HPDE6-E6E7 (cell line): ENCODE results near the gene MAIP1.
A peak's percentile ranks its signal among the peaks of the same experiment; 100 is the strongest.

Experiments
- DNase-seq: peaks from one replicate; pipeline ENCODE4 v3.0.0; 2011; ENCODE audit warnings: missing footprints; ENCODE audit errors: extremely low spot score

MAIP1 gene

GRCh38 chr2:199950396-199950795 lies 5.0 kb upstream of the MAIP1 start:
- DNase-seq, result no peak

DNA sequence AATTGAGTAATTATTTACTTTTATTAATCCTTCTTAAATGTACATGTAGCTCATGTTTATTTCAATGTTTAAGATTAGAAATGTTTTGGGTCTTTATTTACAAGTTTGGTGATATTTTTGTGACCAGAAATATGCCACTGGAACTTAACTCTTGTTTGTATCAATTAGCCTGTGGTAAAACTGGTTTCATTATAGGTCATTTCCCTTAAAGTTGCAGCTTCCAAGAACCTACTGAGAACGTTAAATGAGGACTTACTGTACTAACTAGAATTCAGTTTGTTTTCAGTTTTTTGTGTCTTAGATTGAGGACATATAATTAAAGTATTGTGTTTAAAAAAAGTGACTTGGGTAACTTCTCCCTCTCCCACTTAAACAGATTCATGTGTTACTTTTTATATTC lies 4.4 kb upstream of the MAIP1 start:
- DNase-seq, result no peak

DNA sequence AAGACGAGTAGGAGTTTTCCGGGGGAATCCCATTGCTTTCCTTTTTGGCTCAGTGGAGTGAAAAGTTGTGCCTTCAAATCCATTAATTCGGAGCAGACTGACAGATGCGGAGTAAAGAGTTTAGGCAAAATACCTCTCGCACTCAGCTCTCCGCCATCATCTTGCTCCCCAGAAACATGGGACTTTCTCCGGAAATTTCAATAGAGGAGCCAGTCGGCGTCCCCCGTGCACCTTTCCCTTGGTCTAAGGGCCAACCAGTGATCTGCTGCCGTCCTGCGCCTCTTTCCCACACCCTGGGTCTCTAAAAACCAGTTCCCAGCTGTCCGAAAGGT lies 409 bp upstream of the MAIP1 start:
- DNase-seq, result no peak

DNA sequence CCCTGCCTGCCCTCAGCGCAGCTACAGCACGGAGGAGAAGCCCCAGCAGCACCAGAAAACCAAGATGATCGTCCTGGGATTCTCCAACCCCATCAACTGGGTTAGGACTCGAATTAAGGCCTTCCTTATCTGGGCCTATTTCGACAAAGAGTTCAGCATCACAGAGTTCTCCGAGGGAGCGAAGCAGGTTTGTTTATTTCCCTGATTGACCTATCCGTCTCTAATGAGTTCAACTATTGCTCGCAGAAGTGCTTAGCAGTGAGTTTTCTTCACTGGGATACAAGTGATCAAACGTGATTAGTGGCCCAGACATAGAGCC lies 639 bp downstream of the MAIP1 start:
- no peak for DNase-seq

DNA sequence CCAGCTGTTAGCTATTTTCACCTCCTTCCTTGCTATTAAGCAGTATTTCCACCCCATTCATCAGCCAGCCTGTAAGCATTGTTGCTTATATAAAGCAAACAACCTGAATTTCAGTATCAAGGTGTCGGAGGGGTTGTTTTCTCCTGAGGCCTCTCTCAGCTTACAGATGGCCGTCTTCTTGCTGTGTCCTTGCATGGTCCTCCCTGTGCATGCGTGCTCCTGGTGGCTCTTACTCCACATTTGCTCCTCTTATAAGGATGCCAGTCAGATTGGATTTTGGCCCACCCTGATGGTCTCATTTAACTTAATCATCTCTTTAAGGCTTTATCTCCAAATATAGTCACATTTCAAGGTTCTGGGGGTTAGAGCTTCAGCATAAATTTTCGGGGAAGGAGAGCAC lies 2.6 kb downstream of the MAIP1 start:
- no peak for DNase-seq

- no peak for DNase-seq
Measured at GRCh38 chr2:199962203-199962602, 6.8 kb downstream of the MAIP1 start.

GRCh38 chr2:199966405-199966804 lies 11.0 kb downstream of the MAIP1 start:
- DNase-seq, result no peak

DNA sequence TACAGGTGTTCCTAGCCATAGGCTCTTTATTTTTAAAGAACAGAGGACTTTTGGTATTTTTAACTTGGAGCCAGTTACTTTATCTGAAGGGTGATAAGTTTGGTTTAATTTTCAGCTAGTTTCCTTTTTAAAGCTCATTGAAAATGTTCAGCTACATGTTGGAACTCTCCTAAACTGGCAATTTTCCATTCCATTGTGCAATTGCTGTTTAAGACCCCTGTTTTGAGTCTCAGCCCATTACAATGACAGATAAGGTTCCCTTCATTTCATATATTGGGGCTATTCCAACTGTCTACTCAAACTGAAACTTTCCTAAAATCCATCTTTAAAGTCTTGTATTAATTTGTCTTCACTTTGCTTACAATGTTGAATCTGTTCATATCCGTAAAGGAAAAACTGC lies 11.6 kb downstream of the MAIP1 start:
- DNase-seq, result no peak

- no peak for DNase-seq
Measured at GRCh38 chr2:199968126-199968525, 12.7 kb downstream of the MAIP1 start.

DNA sequence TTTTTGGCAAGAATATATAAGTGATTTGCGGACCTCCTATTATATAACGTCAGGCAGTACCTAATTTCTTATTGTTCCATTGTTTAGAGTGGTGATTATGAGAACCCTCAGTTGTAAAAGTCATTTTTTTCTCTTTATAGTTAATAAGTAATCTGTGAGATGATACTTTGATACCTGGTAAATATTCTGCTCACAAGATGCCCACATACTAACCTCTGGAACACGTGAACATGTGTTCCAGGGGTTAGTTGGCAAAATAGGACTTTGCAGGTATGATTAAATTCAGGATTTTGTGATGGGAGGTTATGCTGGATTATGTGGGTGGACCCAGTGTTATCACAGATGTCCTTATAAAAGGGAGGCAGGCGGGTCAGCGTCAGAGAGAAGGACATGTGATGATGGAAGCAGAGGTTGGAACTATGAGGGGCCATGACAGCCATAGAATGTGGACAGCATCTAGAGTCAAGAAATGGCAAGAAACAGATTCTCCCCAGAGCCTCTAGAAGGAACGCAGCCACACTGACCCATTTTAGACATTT lies 16.8 kb downstream of the MAIP1 start:
- DNase-seq, result no peak

- DNase-seq, result no peak
Measured at GRCh38 chr2:199973703-199974102, 18.3 kb downstream of the MAIP1 start.

DNA sequence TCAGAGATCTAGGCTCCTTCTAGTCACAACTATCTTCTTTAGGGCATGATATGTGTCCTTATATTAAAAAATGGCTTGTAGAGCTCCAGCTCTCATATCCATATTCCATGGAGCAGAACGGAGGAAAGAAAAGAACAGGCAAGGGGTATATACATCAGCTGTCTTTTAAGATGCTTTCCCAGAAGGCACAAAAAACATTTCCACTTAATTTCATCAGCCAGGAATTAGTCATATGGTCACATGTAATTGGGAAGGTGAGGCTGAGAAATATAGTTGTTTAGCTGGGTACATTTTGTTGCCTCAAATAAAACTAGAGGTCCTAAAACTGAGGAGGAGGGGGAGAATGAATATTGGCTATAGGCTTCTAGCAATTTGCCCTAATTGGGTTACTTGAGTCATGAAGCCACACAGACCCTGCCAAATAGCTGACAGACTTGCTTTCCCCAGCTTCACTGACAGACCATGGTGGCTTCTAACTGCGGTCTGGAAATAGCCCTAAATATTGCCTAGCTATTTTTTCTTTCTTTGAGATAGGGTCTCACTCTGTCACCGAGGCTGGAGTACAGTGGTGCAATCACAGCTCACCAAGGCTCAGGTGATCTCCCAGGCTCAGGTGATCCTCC lies 20.0 kb downstream of the MAIP1 start:
- DNase-seq, result no peak

GRCh38 chr2:199977984-199978415 lies 22.6 kb downstream of the MAIP1 start:
- peak; percentile 71 for DNase-seq

DNA sequence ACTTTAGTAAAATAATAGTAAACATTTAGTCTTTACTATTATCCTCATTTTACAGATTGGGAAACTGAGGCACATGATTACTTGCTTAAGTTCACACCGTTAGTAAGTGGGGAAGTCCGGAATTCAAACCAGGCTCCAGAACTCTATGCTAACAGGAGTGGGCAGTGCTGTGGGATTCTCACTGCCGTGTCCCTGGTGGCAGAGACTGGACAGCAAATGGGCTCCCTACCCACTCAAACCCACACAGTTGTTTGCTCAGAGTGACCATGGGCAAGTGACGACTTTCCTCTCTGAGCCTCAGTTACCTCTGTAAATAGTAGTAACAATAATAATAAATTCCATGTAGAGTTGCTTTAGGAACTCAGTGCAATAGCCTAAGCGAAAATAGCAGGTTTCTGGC lies 24.0 kb downstream of the MAIP1 start:
- DNase-seq, result no peak

GRCh38 chr2:199979832-199980628 lies 24.6 kb downstream of the MAIP1 start:
- DNase-seq, result peak; percentile 48

- no peak for DNase-seq
Measured at GRCh38 chr2:199982126-199982843, 26.9 kb downstream of the MAIP1 start.

- DNase-seq, result no peak
Measured at GRCh38 chr2:199983534-199983933, 28.2 kb downstream of the MAIP1 start.

- DNase-seq, result no peak
Measured at GRCh38 chr2:199984159-199984558, 28.8 kb downstream of the MAIP1 start.

- DNase-seq, result no peak
Measured at GRCh38 chr2:199984755-199985154, 29.4 kb downstream of the MAIP1 start.

DNA sequence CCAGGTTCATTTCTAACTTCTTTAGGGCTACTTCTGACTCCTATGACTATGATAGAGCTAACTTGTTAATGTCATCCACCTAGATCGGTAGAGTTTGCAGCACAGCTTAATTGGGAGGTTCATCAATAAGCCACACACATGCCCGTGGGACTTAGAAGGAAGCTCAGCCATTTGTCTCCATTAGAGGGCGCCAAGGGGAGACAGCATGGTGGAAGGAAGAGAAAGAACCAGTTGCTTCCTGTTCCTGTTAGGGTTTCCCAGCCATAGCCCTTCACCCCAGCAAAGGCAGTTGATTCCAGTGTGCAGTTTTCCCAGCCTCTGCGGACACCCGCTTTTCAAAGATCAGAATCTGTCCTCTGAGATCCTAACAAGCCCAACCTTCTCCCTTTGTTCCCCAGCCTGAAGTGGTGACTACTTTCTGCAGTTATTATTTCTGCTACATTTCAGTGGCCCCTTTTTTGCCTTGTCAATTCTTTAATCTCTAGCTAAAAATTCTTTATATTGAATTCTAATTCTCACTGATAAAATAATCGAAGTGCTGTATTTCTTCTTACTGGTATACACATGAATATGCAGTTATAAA lies 30.3 kb downstream of the MAIP1 start:
- DNase-seq, result peak; percentile 57

GRCh38 chr2:199987586-199987985 lies 32.2 kb downstream of the MAIP1 start:
- DNase-seq, result no peak

DNA sequence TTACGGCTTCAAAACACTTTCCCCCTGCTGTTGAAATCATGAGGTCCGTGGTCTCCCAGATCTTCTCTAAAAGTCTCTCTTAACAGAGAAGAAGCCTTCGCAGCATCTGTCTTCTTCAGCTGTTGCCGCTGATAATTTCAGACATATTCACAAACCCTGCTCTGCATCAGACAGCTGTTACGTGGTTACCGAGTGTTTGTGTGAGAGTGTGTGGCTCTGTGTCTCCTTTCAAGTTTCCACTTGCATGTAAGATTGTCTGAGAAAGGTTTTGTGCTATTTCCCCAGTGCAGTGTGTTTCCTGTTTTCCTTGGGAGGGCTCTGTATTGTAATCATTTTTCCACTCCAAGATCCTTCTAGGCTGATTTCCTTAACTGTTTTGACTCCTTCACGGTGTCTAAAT lies 32.8 kb downstream of the MAIP1 start:
- no peak for DNase-seq

DNA sequence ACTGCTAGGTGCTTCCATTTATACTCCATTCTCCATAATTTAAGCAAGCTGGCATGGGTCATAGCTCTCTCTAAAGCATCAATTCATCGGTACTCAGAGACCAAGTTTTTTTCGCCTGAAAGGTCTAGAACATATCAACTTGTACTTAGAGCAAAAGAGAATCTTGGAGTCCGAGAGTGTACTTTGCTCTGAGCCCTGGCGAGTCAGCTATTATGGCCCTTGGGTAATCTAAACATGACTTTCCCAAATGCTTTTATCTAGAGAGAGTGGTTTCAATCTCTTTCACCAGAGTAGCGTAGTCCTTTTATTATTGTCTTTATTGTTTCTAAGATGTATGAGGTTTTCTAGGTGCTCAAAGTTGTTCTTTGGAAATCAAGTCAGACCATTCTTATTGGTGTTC lies 34.4 kb downstream of the MAIP1 start:
- no peak for DNase-seq
